Loucy (cell line): ENCODE measurements around the gene FAM13A.

Experiments
- H2AFZ ChIP-seq: fragments of 200-600 bp; sonication (generic); 2 replicates; pipeline ENCODE4 v1.6.0; 2016; ENCODE audit warnings: antibody characterized with exemption, mild to moderate bottlenecking, low read length, moderate library complexity
- H3F3A ChIP-seq: fragments of 200-600 bp; 2 replicates; pipeline ENCODE4 v1.6.0; 2016; ENCODE audit warnings: antibody characterized with exemption, low read depth, mild to moderate bottlenecking
- H3K27me3 ChIP-seq: fragments of 200-600 bp; sonication (generic); 2 replicates; pipeline ENCODE4 v1.6.1; 2014; ENCODE audit warnings: low read length, mild to moderate bottlenecking; ENCODE audit not compliant: insufficient read depth, poor library complexity, severe bottlenecking
- H3K36me3 ChIP-seq: fragments of 200-600 bp; sonication (generic); 2 replicates; pipeline ENCODE4 v1.6.1; 2016; ENCODE audit warnings: low read length; ENCODE audit not compliant: insufficient read depth
- H3K4me1 ChIP-seq: fragments of 200-600 bp; sonication (generic); 2 replicates; pipeline ENCODE4 v1.5.1; 2014; ENCODE audit warnings: low read length, mild to moderate bottlenecking; ENCODE audit not compliant: insufficient read depth, poor library complexity, severe bottlenecking
- H3K4me2 ChIP-seq: fragments of 200-600 bp; sonication (generic); 2 replicates; pipeline ENCODE4 v1.6.0; 2014; ENCODE audit warnings: antibody characterized with exemption, low read length, low read depth, mild to moderate bottlenecking; ENCODE audit not compliant: poor library complexity, severe bottlenecking
- H3K4me3 ChIP-seq: fragments of 200-600 bp; sonication (generic); 2 replicates; pipeline ENCODE4 v1.5.1; 2014; ENCODE audit warnings: low read length, mild to moderate bottlenecking, mixed read lengths; ENCODE audit not compliant: poor library complexity, severe bottlenecking
- H3K79me2 ChIP-seq: fragments of 200-600 bp; sonication (generic); 2 replicates; pipeline ENCODE4 v1.6.1; 2014; ENCODE audit warnings: low read length; ENCODE audit not compliant: insufficient read depth
- H3K9ac ChIP-seq: fragments of 200-600 bp; sonication (generic); 2 replicates; pipeline ENCODE4 v1.6.0; 2014; ENCODE audit warnings: mild to moderate bottlenecking, low read depth, low read length, moderate library complexity; ENCODE audit not compliant: poor library complexity, severe bottlenecking
- H3K9me2 ChIP-seq: fragments of 200-600 bp; sonication (generic); replicated peaks from 2 replicates; pipeline ENCODE4 v1.6.1; 2016; ENCODE audit warnings: low read depth, low read length, mixed read lengths
- H3K9me3 ChIP-seq: fragments of 200-600 bp; sonication (generic); 2 replicates; pipeline ENCODE4 v1.6.1; 2014; ENCODE audit warnings: mild to moderate bottlenecking, antibody characterized with exemption, low read length, low read depth; ENCODE audit not compliant: insufficient read depth
- H4K20me1 ChIP-seq: fragments of 200-600 bp; sonication (generic); 2 replicates; pipeline ENCODE4 v1.6.0; 2014; ENCODE audit warnings: antibody characterized with exemption, low read length, mild to moderate bottlenecking; ENCODE audit not compliant: insufficient read depth, poor library complexity, severe bottlenecking
- CTCF ChIP-seq: fragments of 200-600 bp; sonication (generic); conservative IDR thresholded peaks from 2 replicates; pipeline ENCODE4 v1.5.1; 2014; ENCODE audit warnings: mild to moderate bottlenecking, antibody characterized with exemption, low read length
- EZH2phosphoT487 ChIP-seq: fragments of 200-600 bp; IDR thresholded peaks from 2 replicates; pipeline ENCODE4 v1.6.1; 2018; ENCODE audit warnings: antibody characterized with exemption, mild to moderate bottlenecking, moderate library complexity, borderline replicate concordance

FAM13A gene

DNA sequence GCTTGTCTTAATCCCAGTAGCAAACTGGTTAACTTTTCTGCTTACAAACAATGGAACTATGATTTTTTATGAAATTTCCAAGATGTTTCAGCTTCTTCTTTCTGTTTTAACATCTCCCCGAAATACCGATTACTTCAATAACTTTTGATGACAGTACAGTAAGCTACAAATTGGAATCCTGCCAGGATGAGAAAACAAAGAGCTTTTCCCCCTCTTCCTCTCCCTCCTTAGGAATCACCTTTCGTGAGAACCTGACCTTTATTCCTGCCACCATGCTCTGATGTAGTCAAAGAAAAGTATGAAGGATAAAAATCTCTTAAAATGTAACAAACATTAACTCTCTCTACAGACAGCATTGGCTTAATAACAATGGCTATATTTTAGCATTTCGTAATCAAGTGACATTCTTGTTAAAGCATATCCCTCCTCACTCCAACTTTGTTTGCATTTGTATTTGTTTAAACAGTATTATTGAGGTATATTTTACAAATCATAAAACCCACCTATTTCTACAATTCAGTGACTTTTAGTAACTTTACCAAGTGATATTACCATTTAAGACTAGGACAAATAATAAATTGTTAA is 210.7 kb downstream of the FAM13A start:
- Histone ChIP-seq H3K79me2 (no peaks in the 10 kb centered on the region), H3K4me1 (no peaks in the 10 kb centered on the region), H3K9me3 (no peaks in the 10 kb centered on the region), H3K27me3 (no peaks in the 10 kb centered on the region), H3K4me3 (no peak overlapping the region), H3K36me3 (no peaks in the 10 kb centered on the region), H2AFZ (no peak overlapping the region), H3K4me2 (no peak overlapping the region), H4K20me1 (no peaks in the 10 kb centered on the region), H3K9me2 (no peaks in the 10 kb centered on the region), H3F3A (no peaks in the 10 kb centered on the region), H3K9ac (no peak overlapping the region)
- TF ChIP-seq CTCF, result no peak
- TF ChIP-seq EZH2phosphoT487, result no peak

- Histone ChIP-seq H3K9me3 (no peaks in the 10 kb centered on the region), H3K9ac (no peak overlapping the region), H3F3A (no peaks in the 10 kb centered on the region), H3K4me3 (no peak overlapping the region), H2AFZ (no peak overlapping the region), H3K4me1 (no peaks in the 10 kb centered on the region), H3K4me2 (no peak overlapping the region), H3K27me3 (no peaks in the 10 kb centered on the region), H3K79me2 (no peaks in the 10 kb centered on the region), H4K20me1 (no peaks in the 10 kb centered on the region), H3K36me3 (no peaks in the 10 kb centered on the region), H3K9me2 (no peaks in the 10 kb centered on the region)
- TF ChIP-seq CTCF (no peak), EZH2phosphoT487 (no peak)
Measured at GRCh38 chr4:88843067-88843685, 213.8 kb downstream of the FAM13A start.

DNA sequence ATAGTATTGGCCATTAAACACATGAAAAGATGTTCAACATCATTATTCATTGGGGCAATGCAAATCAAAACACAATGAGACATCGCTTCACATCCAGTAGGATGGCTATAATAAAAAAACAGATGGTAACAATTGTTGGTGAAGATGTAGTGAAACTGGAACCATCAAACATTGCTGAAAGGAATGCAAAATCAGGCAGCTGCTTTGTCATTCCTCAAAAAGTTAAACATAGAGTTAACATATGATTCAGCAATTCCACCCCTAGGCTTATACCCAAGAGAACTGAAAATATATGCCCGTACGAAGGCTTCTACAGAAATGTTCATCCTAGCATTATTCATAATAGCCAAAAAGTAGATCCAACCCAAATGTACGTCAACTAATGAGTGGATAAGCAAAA is 215.3 kb downstream of the FAM13A start:
- H3K36me3 ChIP-seq, result no peaks in the 10 kb centered on the region
- H4K20me1 ChIP-seq, result no peaks in the 10 kb centered on the region
- no peak overlapping the region for H3K9ac ChIP-seq
- H3K27me3 ChIP-seq, result no peaks in the 10 kb centered on the region
- no peaks in the 10 kb centered on the region for H3K9me2 ChIP-seq
- no peak overlapping the region for H2AFZ ChIP-seq
- H3K9me3 ChIP-seq, result no peaks in the 10 kb centered on the region
- H3K4me1 ChIP-seq, result no peaks in the 10 kb centered on the region
- no peaks in the 10 kb centered on the region for H3K79me2 ChIP-seq
- no peaks in the 10 kb centered on the region for H3F3A ChIP-seq
- TF ChIP-seq CTCF, result no peak
- no peak for TF ChIP-seq EZH2phosphoT487
- no peak overlapping the region for H3K4me2 ChIP-seq
- H3K4me3 ChIP-seq, result no peak overlapping the region
